Duodenal mucosa (tissue), 2 donors: ENCODE data around the gene CACNA1S.

ENCODE experiments used
- H3K27ac ChIP-seq: one replicate; pipeline ENCODE4 v1.7.0; 2013; ENCODE audit warnings: low read depth, low read length
- H3K27me3 ChIP-seq, 2 donors: one replicate each; pipeline ENCODE4 v1.7.0; 2013; ENCODE audit warnings: low read length in 2 of 2, control low read depth in 1 of 2; ENCODE audit not compliant: insufficient read depth in 2 of 2, control insufficient read depth in 1 of 2
- H3K36me3 ChIP-seq, 2 donors: one replicate each; pipeline ENCODE4 v1.7.0; 2013; ENCODE audit warnings: low read length in 2 of 2, control low read depth in 1 of 2; ENCODE audit not compliant: insufficient read depth in 2 of 2, control insufficient read depth in 1 of 2
- H3K4me1 ChIP-seq, 2 donors: one replicate each; pipeline ENCODE4 v1.7.0; 2013; ENCODE audit warnings: low read length in 2 of 2, control low read depth in 1 of 2; ENCODE audit not compliant: insufficient read depth in 2 of 2, control insufficient read depth in 1 of 2
- H3K4me3 ChIP-seq, 2 donors: one replicate each; pipeline ENCODE4 v1.7.0; 2013; ENCODE audit warnings: low read length in 2 of 2, low read depth in 1 of 2
- H3K9ac ChIP-seq, 2 donors: one replicate each; pipeline ENCODE4 v1.7.0; 2013; ENCODE audit warnings: low read length in 2 of 2, low read depth in 1 of 2
- H3K9me3 ChIP-seq, 2 donors: one replicate each; pipeline ENCODE4 v1.7.0; 2013; ENCODE audit warnings: low read length in 2 of 2, control low read depth in 1 of 2; ENCODE audit not compliant: control insufficient read depth in 1 of 2

CACNA1S gene

GRCh38 chr1:201054091-201054543 lies 58.1 kb downstream of the CACNA1S start:
- no peaks in the 10 kb centered on the region for H3K9me3 ChIP-seq

DNA sequence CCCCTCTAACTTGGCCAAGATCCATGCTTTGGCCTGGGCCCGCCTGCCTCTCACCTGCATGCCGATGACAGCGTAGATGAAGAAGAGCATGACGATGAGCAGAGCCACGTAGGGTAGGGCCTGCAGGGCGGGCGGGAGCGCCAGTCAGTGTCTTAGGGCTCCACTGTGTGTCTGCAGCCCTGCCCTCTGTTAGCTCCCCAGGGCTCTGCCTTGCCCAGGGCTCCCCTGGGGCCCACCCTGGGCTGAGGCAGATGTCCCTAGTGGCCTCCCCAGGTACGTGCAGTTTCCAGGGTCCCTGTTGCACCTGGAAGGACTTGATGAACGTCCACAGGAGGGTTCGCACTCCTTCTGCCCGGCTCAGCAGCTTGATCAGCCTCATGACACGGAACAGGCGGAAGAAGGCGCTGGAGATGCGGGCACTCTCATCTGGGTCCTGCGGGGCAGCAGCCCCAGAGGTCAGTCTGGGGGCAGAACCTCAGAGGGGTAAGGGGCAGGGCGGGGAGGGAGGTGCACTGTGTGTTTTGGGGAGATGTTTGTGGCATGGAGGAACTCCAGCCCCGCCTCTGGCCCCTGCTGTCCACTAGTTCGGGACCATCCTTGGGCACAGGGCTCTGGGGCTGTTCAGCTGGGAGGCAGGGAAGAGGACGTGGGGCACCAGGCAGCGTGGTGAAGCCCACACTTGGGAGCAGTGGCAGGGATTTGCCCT lies 58.9 kb downstream of the CACNA1S start:
- Histone ChIP-seq H3K9me3 (no peaks in the 10 kb centered on the region), H3K27ac (no peak overlapping the region), H3K27me3 (no peaks in the 10 kb centered on the region), H3K4me3 (no peak overlapping the region), H3K9ac (no peak overlapping the region), H3K4me1 (peaks cover 0 to 8% of the 10 kb centered on the region in 2 donors), H3K36me3 (no peaks in the 10 kb centered on the region)

More at GRCh38 chr1:201054091-201054543, 58.1 kb downstream of the CACNA1S start:
- Histone ChIP-seq H3K27ac (no peak overlapping the region), H3K27me3 (no peaks in the 10 kb centered on the region), H3K9ac (no peak overlapping the region), H3K4me1 (peaks cover 0 to 8% of the 10 kb centered on the region in 2 donors), H3K4me3 (no peak overlapping the region), H3K36me3 (no peaks in the 10 kb centered on the region)

- Histone ChIP-seq H3K4me1 (peaks cover 0 to 6% of the 10 kb centered on the region in 2 donors), H3K9me3 (no peaks in the 10 kb centered on the region), H3K27ac (no peak overlapping the region), H3K27me3 (no peaks in the 10 kb centered on the region), H3K4me3 (no peak overlapping the region), H3K9ac (no peak overlapping the region), H3K36me3 (no peaks in the 10 kb centered on the region)
Observed at GRCh38 chr1:201051399-201051798, 60.8 kb downstream of the CACNA1S start.

DNA sequence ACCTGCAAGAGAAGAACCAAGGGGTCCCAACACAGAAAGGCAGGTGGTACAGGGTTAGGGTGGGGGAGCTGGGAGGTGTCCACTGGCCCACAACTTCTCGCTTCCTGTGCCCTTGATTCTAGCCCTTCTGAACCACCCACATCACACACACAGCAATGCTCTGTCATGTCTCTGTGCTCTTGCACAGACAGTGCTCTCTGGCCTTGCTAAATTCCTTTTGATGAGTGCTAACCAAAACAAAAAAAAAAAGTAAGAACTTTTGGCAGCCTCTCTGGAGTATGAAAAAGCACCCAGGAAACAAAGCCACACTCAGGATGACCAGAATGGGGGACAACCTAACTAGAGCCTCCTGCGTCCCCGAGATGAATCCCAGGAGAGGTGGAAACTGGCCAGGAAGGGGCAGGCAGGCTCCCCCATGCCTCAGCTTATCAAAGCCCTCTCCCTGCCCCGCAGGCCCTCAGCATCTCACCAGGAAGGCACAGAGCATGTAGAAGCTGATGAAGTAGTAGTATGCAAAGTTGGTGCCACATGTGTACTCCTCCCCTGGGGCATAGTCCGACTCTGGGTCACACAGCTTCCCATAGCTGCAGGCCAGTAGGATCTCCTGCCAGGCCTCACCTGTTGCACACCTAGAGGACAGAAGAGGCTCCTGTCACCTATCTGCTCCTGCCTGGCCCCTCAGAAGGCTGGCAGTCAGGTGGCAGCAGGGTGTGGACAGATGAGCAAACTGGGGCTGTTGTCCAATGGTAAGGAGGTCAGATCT lies 61.5 kb downstream of the CACNA1S start:
- no peaks in the 10 kb centered on the region for H3K36me3 ChIP-seq
- H3K4me1 ChIP-seq, result no peaks in the 10 kb centered on the region
- H3K9me3 ChIP-seq, result no peaks in the 10 kb centered on the region
- H3K9ac ChIP-seq, result no peak overlapping the region
- no peaks in the 10 kb centered on the region for H3K27me3 ChIP-seq
- H3K4me3 ChIP-seq, result no peak overlapping the region
- no peak overlapping the region for H3K27ac ChIP-seq

DNA sequence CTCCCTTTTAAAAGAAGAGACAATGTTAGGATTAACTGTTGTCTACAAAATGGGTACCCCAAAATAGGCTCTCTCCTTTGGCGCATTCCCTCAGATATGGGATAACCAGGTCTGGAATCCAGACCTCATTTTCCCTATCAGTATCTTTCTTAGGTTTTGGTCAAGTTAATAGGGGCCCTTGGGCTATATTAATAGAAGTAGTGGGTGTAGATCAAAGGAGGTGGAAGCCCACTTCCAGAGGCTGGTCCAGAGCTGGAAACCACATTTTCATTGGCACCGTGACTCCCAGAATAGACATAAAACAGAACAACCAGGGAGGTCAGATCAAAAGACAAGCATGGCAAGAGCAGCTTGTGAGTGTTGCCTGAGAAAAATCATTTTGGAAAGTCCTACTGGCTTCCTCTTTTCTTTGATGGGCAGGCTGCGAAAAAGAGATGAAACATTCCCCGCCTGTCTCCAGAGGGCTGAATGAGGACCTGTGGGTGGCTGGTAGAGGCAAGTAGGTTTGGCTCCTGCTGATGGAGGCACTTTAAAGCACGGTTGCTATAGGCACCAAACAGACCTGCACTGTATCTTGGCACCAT lies 62.9 kb downstream of the CACNA1S start:
- no peaks in the 10 kb centered on the region for H3K36me3 ChIP-seq
- H3K27me3 ChIP-seq, result no peaks in the 10 kb centered on the region
- H3K27ac ChIP-seq, result no peak overlapping the region
- no peaks in the 10 kb centered on the region for H3K9me3 ChIP-seq
- no peaks in the 10 kb centered on the region for H3K4me1 ChIP-seq
- no peak overlapping the region for H3K9ac ChIP-seq
- no peak overlapping the region for H3K4me3 ChIP-seq

- no peaks in the 10 kb centered on the region for H3K27me3 ChIP-seq
- no peaks in the 10 kb centered on the region for H3K9me3 ChIP-seq
- H3K27ac ChIP-seq, result no peak overlapping the region
- H3K4me3 ChIP-seq, result no peak overlapping the region
- no peak overlapping the region for H3K9ac ChIP-seq
- H3K36me3 ChIP-seq, result no peaks in the 10 kb centered on the region
- H3K4me1 ChIP-seq, result no peaks in the 10 kb centered on the region
Observed at GRCh38 chr1:201048521-201048920, 63.7 kb downstream of the CACNA1S start.

- Histone ChIP-seq H3K9ac (no peak overlapping the region), H3K4me3 (no peak overlapping the region), H3K4me1 (no peaks in the 10 kb centered on the region), H3K27me3 (no peaks in the 10 kb centered on the region), H3K9me3 (no peaks in the 10 kb centered on the region), H3K27ac (no peak overlapping the region), H3K36me3 (no peaks in the 10 kb centered on the region)
Observed at GRCh38 chr1:201044119-201044518, 68.1 kb downstream of the CACNA1S start.

DNA sequence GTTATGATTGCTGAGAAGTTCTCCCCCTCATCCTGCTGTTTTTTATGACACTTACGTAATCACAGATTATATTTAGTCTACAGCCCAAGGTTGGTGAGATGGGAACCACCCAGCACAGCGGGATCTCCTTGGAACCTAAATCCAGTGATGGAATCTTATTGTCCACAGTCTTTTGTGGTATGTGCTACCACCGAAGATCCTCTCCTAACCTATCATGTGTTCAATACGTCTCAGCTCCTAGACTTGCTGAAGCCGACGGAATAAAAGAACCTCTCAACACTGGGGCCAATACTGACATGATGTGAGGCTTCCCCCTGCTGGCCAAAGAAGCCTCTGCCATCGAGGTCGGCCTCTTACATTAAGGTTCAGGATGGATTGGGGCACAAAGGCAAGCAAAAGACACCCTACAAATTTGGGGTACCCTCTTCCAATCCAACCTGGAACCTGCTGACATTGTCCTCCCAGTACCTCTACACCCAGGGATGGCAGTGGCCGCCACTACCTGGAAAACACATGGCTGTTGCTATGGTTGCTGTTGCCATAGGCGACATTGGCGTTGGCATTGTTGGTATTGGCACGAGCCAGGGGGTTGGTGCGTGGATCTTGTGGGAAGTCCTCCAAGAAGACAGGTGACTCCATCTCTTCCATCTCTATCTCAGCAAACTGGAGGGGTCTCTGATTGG lies 69.3 kb downstream of the CACNA1S start:
- no peaks in the 10 kb centered on the region for H3K27me3 ChIP-seq
- H3K4me3 ChIP-seq, result no peak overlapping the region
- no peaks in the 10 kb centered on the region for H3K36me3 ChIP-seq
- no peaks in the 10 kb centered on the region for H3K9me3 ChIP-seq
- H3K9ac ChIP-seq, result no peak overlapping the region
- no peaks in the 10 kb centered on the region for H3K4me1 ChIP-seq
- H3K27ac ChIP-seq, result no peak overlapping the region

DNA sequence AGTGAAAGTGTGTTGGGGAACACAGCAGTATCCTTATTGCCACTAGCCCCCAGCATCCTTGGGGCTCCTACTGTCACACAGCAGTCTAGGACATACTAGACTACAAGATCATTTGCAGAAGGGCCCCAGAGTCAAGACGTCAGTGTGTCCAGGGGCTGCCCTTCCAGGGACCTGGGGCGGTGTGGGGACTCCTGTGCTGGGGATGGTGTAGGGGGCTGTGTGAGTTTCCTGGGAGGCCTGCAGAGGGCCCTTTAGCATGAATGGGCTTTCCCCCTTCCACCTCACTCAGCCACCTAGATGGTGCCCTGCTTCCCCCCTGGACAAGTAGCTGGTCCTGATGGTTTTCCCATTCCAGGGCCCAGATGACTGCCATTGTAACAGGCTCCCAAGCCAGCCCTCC lies 71.2 kb downstream of the CACNA1S start:
- no peaks in the 10 kb centered on the region for H3K9me3 ChIP-seq
- no peaks in the 10 kb centered on the region for H3K36me3 ChIP-seq
- no peak overlapping the region for H3K9ac ChIP-seq
- no peak overlapping the region for H3K27ac ChIP-seq
- H3K4me3 ChIP-seq, result no peak overlapping the region
- H3K27me3 ChIP-seq, result no peaks in the 10 kb centered on the region
- no peaks in the 10 kb centered on the region for H3K4me1 ChIP-seq

- Histone ChIP-seq H3K9me3 (no peaks in the 10 kb centered on the region), H3K9ac (no peak overlapping the region), H3K27me3 (no peaks in the 10 kb centered on the region), H3K4me1 (no peaks in the 10 kb centered on the region), H3K4me3 (no peak overlapping the region), H3K36me3 (no peaks in the 10 kb centered on the region), H3K27ac (no peak overlapping the region)
Observed at GRCh38 chr1:201039876-201040275, 72.3 kb downstream of the CACNA1S start.
